Muscle layer of duodenum (tissue), 2 donors: ENCODE measurements around the gene ACTMAP.

ENCODE experiments used
- H3K27ac ChIP-seq: one replicate; pipeline ENCODE4 v1.7.0; 2013; ENCODE audit warnings: mild to moderate bottlenecking, low read length
- H3K27me3 ChIP-seq: one replicate; pipeline ENCODE4 v1.7.0; 2013; ENCODE audit warnings: low read depth, mild to moderate bottlenecking, control low read depth, low read length
- H3K36me3 ChIP-seq, 2 donors: one replicate each; pipeline ENCODE4 v1.7.0; 2013; ENCODE audit warnings: low read length in 2 of 2, control low read depth in 1 of 2, mild to moderate bottlenecking in 1 of 2; ENCODE audit not compliant: insufficient read depth in 2 of 2, control insufficient read depth in 1 of 2
- H3K4me1 ChIP-seq, 2 donors: one replicate each; pipeline ENCODE4 v1.7.0; 2013; ENCODE audit warnings: low read length in 2 of 2, mild to moderate bottlenecking in 2 of 2, control low read depth in 1 of 2, moderate library complexity in 1 of 2; ENCODE audit not compliant: insufficient read depth in 2 of 2, control insufficient read depth in 1 of 2
- H3K4me3 ChIP-seq, 2 donors: one replicate each; pipeline ENCODE4 v1.7.0; 2013; ENCODE audit warnings: low read length in 2 of 2, low read depth in 1 of 2, mild to moderate bottlenecking in 1 of 2
- H3K9me3 ChIP-seq, 2 donors: one replicate each; pipeline ENCODE4 v1.7.0; 2013; ENCODE audit warnings: low read length in 2 of 2, control low read depth in 1 of 2, mild to moderate bottlenecking in 1 of 2; ENCODE audit not compliant: control insufficient read depth in 1 of 2
- donor health status: healthy.

ACTMAP gene

DNA sequence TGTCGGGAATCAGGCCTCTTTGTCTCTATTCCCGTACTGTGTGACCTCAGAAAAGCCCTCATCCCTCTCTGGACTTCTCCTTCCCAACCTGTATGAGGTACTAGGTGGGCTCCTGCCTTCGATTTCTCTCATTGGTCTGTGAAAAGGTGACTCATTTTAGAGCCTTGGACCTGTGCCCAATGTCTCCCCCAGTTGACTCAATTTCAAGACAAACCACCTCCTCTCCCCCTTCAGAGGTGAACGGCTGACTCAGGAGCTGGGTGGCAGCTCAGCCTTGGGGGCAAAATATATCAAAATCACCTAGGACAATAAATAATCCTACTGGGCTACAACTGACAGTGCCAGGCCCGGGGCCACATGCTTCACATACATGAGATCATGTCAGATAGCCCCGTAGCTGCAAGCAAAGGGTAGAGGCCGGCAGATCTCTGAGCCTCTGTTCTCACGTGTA, 34.2 kb downstream of the ACTMAP start:
- peak overlapping the region; percentile 96 for H3K27ac ChIP-seq
- no peaks in the 10 kb centered on the region for H3K27me3 ChIP-seq
- H3K36me3 ChIP-seq: peaks cover 0 to 15% of the 10 kb centered on the region in 2 donors
- peak overlapping the region; percentile 83 to 94 for H3K4me3 ChIP-seq
- peaks cover 5 to 8% of the 10 kb centered on the region in 2 donors for H3K4me1 ChIP-seq
- H3K9me3 ChIP-seq: no peaks in the 10 kb centered on the region

DNA sequence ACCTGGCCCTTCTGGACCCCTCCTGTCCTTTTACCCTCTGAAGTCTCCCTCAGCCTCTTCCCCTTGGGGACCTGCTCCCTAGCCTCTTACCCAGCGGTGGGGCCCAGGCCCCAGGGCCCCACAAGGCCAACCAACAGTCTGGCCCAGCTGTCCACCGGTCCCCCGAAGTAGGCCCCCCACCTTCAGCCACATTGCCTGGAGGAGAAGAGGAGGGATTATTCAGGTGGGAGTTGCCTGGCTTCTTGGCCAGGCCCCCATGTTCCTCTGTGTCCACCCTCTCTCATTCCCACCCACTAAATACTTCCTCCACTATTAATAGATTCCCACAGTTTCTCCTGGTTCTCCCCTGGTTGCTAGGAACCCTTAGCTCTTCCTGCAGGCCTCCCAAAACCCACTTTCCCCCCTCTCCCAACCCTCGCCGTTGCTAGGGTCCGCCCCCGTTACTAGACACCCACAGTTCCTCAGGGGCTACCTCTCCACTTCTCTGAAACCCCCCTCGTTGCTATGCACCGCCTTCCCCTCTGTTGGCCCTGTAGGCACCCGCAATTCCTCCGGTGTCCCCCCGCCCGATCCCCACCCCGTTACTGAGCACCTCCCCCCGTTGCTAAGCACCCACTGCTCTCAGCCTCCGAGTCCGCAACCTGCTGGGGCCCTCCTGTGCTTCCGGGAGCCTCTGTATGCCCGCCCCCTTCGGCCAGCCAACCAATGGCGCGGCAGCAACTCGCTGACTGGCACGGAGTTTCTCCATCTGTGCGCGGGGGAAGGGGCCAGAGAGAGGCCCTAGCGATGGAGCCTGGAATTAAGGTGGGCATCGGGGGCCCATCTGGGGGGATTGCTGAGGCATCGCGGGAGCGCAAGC, 35.6 kb downstream of the ACTMAP start:
- H3K27me3 ChIP-seq: no peaks in the 10 kb centered on the region
- H3K4me1 ChIP-seq: peaks cover 0 to 5% of the 10 kb centered on the region in 2 donors
- peak overlapping the region; percentile 60 to 94 for H3K4me3 ChIP-seq
- peaks cover 3 to 19% of the 10 kb centered on the region in 2 donors for H3K36me3 ChIP-seq
- no peaks in the 10 kb centered on the region for H3K9me3 ChIP-seq
- peak overlapping the region; percentile 97 for H3K27ac ChIP-seq

GRCh38 chr19:40713939-40714338, 36.3 kb downstream of the ACTMAP start:
- peaks cover 8 to 26% of the 10 kb centered on the region in 2 donors for H3K36me3 ChIP-seq
- no peaks in the 10 kb centered on the region for H3K9me3 ChIP-seq
- H3K27ac ChIP-seq: peak overlapping the region; percentile 97
- H3K4me1 ChIP-seq: peaks cover 0 to 3% of the 10 kb centered on the region in 2 donors
- H3K27me3 ChIP-seq: no peaks in the 10 kb centered on the region
- H3K4me3 ChIP-seq: peak overlapping the region in 1 of 2 donors; percentile 94

GRCh38 chr19:40709817-40710216, 40.5 kb downstream of the ACTMAP start:
- Histone ChIP-seq H3K27ac (no peak overlapping the region), H3K36me3 (peaks cover 21 to 42% of the 10 kb centered on the region in 2 donors), H3K9me3 (no peaks in the 10 kb centered on the region), H3K4me1 (no peaks in the 10 kb centered on the region), H3K27me3 (no peaks in the 10 kb centered on the region), H3K4me3 (no peak overlapping the region)

DNA sequence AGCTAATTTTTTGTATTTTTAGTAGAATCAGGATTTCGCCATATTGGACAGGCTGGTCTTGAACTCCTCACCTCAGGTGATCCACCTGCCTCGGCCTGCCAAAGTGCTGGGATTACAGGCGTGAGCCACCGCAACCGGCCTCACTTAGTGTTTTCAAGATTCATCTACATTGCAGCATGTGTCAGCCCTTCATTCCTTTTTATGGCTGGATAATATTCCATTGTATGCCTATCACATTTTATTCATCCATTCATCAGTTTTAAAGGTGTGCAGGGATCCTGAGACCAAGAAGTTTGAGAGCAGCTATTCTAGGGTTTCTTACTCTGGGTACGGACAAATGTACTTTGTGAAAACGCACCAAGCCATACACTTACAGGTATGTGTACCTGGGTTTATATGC, 42.7 kb downstream of the ACTMAP start:
- Histone ChIP-seq H3K36me3 (peaks cover 36 to 58% of the 10 kb centered on the region in 2 donors), H3K4me3 (no peak overlapping the region), H3K9me3 (no peaks in the 10 kb centered on the region), H3K27ac (no peak overlapping the region), H3K27me3 (no peaks in the 10 kb centered on the region), H3K4me1 (no peaks in the 10 kb centered on the region)

GRCh38 chr19:40705950-40706619, 44.2 kb downstream of the ACTMAP start:
- Histone ChIP-seq H3K36me3 (peaks cover 48 to 64% of the 10 kb centered on the region in 2 donors), H3K27me3 (no peaks in the 10 kb centered on the region), H3K9me3 (no peaks in the 10 kb centered on the region), H3K27ac (no peak overlapping the region), H3K4me1 (peaks cover 0 to 4% of the 10 kb centered on the region in 2 donors), H3K4me3 (no peak overlapping the region)

GRCh38 chr19:40705362-40705651, 45.0 kb downstream of the ACTMAP start:
- H3K27ac ChIP-seq: no peak overlapping the region
- peaks cover 0 to 4% of the 10 kb centered on the region in 2 donors for H3K4me1 ChIP-seq
- no peaks in the 10 kb centered on the region for H3K27me3 ChIP-seq
- peaks cover 48 to 66% of the 10 kb centered on the region in 2 donors for H3K36me3 ChIP-seq
- H3K9me3 ChIP-seq: no peaks in the 10 kb centered on the region
- no peak overlapping the region for H3K4me3 ChIP-seq

DNA sequence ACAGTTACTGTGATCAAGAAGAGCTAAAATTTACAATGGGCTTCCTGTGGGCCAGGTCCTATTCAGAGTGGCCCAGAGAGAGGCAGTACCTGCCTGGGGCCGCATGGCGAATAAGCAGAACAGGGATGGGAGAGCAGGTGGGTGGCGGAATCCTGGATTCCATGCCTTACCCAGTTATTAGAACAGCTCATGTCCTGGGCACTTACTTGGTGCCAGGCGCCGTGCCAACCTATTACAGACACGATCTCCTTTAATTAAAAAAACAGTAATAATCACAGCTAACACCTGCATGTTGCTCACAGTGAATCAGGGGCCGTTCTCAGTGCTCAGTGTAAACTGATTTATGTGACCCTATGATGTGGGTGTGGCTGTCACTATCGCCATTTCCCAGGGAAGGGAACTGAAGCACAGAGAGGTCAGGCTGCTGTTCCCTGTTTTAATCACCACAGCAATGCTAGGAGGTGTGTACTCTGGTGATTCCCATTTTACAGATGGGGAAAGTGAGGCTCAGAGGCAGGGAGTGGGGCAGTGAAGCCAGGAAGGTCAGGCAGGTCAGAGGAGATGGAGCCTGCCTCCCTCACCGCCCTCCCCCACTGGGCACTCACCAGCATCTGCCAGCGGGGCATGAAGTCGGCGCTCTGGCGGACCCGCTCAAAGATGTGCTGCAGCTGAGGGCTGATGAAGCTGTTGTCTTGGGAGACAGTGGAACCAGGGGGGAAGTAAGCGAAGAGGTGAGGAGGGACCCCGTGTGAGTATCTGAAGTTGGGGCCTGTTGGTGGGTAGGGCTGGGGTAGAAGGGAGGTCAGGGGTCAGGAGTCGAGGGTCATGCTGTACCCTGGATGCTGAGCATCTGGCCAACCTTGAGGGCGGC, 45.6 kb downstream of the ACTMAP start:
- Histone ChIP-seq H3K9me3 (no peaks in the 10 kb centered on the region), H3K36me3 (peaks cover 50 to 69% of the 10 kb centered on the region in 2 donors)

GRCh38 chr19:40703029-40703755, 47.1 kb downstream of the ACTMAP start:
- H3K27me3 ChIP-seq: no peaks in the 10 kb centered on the region
- no peak overlapping the region for H3K27ac ChIP-seq
- H3K36me3 ChIP-seq: peaks cover 46 to 61% of the 10 kb centered on the region in 2 donors
- peaks cover 0 to 4% of the 10 kb centered on the region in 2 donors for H3K4me1 ChIP-seq
- H3K9me3 ChIP-seq: no peaks in the 10 kb centered on the region
- H3K4me3 ChIP-seq: no peak overlapping the region

More for the DNA sequence above, 45.6 kb downstream of the ACTMAP start:
- Histone ChIP-seq H3K4me3 (no peak overlapping the region), H3K27ac (no peak overlapping the region), H3K27me3 (no peaks in the 10 kb centered on the region), H3K4me1 (peaks cover 0 to 4% of the 10 kb centered on the region in 2 donors)

DNA sequence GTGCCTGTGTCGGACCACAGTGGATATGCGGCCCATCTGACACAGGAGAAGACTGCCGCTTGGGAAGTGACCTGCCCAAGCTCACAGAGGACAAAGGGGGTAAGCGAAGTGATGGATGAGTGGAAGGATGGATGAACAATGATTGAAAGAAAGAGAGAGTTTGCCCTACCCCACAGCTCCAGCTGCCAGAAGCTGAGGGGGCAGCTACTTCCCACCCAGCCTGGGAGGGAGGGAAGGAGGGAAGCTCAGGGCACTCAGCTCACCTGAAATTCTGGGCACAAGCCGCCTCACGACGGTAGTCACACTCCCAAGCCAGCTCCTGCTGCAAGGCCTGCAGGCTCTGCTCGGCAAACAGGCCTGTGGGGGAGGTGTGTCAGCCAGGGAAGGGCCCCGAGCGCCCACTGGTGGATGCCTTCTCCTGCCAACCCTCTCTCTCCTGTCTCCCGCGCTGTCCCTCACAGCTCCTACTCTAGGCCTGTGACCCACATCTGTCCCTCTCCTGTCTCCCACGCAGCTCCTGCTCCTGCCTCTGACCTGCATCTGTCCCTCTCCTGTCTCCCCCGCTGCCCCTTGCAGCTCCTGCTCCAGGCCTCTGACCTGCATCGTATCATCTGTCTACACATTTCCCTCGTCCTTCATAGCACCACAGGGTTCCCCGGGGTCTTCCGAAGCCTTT, 47.8 kb downstream of the ACTMAP start:
- no peak overlapping the region for H3K27ac ChIP-seq
- H3K9me3 ChIP-seq: no peaks in the 10 kb centered on the region
- H3K27me3 ChIP-seq: no peaks in the 10 kb centered on the region
- H3K4me3 ChIP-seq: no peak overlapping the region
- H3K36me3 ChIP-seq: peaks cover 41 to 59% of the 10 kb centered on the region in 2 donors
- H3K4me1 ChIP-seq: peaks cover 0 to 4% of the 10 kb centered on the region in 2 donors
